PFSK-1 (cell line): Measurements from ENCODE around the gene PLSCR1.

Source experiments
- FOXP2 ChIP-seq: optimal IDR thresholded peaks from 2 replicates; pipeline ENCODE3; 2011; ENCODE audit warnings: borderline replicate concordance, control low read depth, inconsistent platforms; ENCODE audit not compliant: insufficient read depth; ENCODE audit errors: extremely low read length, extremely low read depth
- POLR2AphosphoS5 ChIP-seq: IDR thresholded peaks from 2 replicates; pipeline ENCODE4 v1.6.1; 2012; ENCODE audit warnings: low read depth, mild to moderate bottlenecking, control low read depth, low read length, moderate library complexity
- SIN3A ChIP-seq: IDR thresholded peaks from 2 replicates; pipeline ENCODE4 v1.6.1; 2012; ENCODE audit warnings: mild to moderate bottlenecking, low read length, moderate library complexity, borderline replicate concordance; ENCODE audit not compliant: insufficient read depth
- TAF1 ChIP-seq: IDR thresholded peaks from 2 replicates; pipeline ENCODE4 v1.6.1; 2012; ENCODE audit warnings: low read length, control low read depth, borderline replicate concordance; ENCODE audit not compliant: insufficient read depth
- TF ChIP-seq, protein P1 (sequence below), 2 experiments: IDR thresholded peaks; 2 replicates each; pipeline versions ENCODE4 v1.6.1 to v1.8.0; 2011 to 2012; ENCODE audit warnings: low read depth in 2 of 2, low read length in 2 of 2, control low read depth in 1 of 2, inconsistent platforms in 1 of 2, mild to moderate bottlenecking in 1 of 2, moderate library complexity in 1 of 2; ENCODE audit not compliant: insufficient read depth in 1 of 2

DNA sequence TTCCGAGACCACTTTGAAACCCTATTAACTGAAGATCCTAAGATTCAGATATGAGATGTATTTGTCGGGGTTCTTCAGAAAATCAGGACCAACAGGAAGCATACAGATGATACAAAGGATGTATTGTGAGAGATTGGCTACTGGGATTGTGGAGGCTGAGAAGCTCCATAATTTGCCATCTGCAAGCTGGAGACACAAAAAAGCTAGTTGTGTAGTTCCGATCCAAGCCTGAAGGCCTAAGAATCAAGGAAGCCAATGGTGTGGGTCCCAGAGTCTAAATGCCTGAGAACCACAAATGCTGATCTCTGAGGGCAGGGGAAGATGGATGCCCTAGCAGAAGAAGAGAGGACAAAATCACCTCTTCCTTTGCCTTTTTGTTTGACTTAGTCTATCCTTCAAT is 10.9 kb upstream of the PLSCR1 start:
- TF ChIP-seq POLR2AphosphoS5: no peak
- no peak for TF ChIP-seq SIN3A
- TF ChIP-seq TAF1: no peak
- TF ChIP-seq, protein P1, sequence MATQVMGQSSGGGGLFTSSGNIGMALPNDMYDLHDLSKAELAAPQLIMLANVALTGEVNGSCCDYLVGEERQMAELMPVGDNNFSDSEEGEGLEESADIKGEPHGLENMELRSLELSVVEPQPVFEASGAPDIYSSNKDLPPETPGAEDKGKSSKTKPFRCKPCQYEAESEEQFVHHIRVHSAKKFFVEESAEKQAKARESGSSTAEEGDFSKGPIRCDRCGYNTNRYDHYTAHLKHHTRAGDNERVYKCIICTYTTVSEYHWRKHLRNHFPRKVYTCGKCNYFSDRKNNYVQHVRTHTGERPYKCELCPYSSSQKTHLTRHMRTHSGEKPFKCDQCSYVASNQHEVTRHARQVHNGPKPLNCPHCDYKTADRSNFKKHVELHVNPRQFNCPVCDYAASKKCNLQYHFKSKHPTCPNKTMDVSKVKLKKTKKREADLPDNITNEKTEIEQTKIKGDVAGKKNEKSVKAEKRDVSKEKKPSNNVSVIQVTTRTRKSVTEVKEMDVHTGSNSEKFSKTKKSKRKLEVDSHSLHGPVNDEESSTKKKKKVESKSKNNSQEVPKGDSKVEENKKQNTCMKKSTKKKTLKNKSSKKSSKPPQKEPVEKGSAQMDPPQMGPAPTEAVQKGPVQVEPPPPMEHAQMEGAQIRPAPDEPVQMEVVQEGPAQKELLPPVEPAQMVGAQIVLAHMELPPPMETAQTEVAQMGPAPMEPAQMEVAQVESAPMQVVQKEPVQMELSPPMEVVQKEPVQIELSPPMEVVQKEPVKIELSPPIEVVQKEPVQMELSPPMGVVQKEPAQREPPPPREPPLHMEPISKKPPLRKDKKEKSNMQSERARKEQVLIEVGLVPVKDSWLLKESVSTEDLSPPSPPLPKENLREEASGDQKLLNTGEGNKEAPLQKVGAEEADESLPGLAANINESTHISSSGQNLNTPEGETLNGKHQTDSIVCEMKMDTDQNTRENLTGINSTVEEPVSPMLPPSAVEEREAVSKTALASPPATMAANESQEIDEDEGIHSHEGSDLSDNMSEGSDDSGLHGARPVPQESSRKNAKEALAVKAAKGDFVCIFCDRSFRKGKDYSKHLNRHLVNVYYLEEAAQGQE (IDR thresholded peaks at IDR 0.05; ENCODE audit: insufficient read depth in 1 of 2, low read depth in 2 of 2, low read length in 2 of 2): no peak
- TF ChIP-seq FOXP2: no peak
